GM23338 (cell line): Measurements from ENCODE around the gene LNX1. TPM values are rescaled to one million over a fixed set of nuclear protein-coding genes. Genes with fewer than 3 reads are reported as not detected.

Source experiments
- ATAC-seq: fragments of 200-7000 bp; cut with Tn5 transposase; 3 replicates; pipeline ENCODE4 v1.9.1; 2020
- DNase-seq: peaks from one replicate; pipeline ENCODE4 v3.0.0-alpha.2; 2015; ENCODE audit warnings: low spot score
- H2AFZ ChIP-seq: fragments of 200-600 bp; sonication (generic); 2 replicates; pipeline ENCODE4 v1.8.0; 2016; ENCODE audit warnings: antibody characterized with exemption, mild to moderate bottlenecking, moderate library complexity
- H3F3A ChIP-seq: fragments of 200-600 bp; sonication (generic); replicated peaks from 2 replicates; pipeline ENCODE4 v1.8.0; 2017; ENCODE audit warnings: antibody characterized with exemption, mixed run types, low read depth
- H3K27ac ChIP-seq: fragments of 200-600 bp; sonication (generic); 2 replicates; pipeline ENCODE4 v1.6.1; 2016; ENCODE audit warnings: low read depth
- H3K27me3 ChIP-seq: fragments of 200-600 bp; sonication (generic); 2 replicates; pipeline ENCODE4 v1.8.0; 2016; ENCODE audit warnings: mild to moderate bottlenecking, mixed run types, moderate library complexity; ENCODE audit not compliant: insufficient read depth
- H3K36me3 ChIP-seq: fragments of 200-600 bp; sonication (generic); 2 replicates; pipeline ENCODE4 v1.8.0; 2016; ENCODE audit warnings: mild to moderate bottlenecking; ENCODE audit not compliant: insufficient read depth
- H3K4me1 ChIP-seq: fragments of 200-600 bp; sonication (generic); 2 replicates; pipeline ENCODE4 v1.8.0; 2016; ENCODE audit warnings: mild to moderate bottlenecking, moderate library complexity; ENCODE audit not compliant: insufficient read depth
- H3K4me2 ChIP-seq: fragments of 200-600 bp; sonication (generic); 2 replicates; pipeline ENCODE4 v1.7.1; 2017; ENCODE audit warnings: mixed run types
- H3K4me3 ChIP-seq: fragments of 200-600 bp; sonication (generic); 2 replicates; pipeline ENCODE4 v1.6.1; 2016; ENCODE audit warnings: mixed run types
- H3K79me2 ChIP-seq: fragments of 200-600 bp; sonication (generic); replicated peaks from 2 replicates; pipeline ENCODE4 v1.8.0; 2017; ENCODE audit warnings: mild to moderate bottlenecking; ENCODE audit not compliant: insufficient read depth
- H3K9me2 ChIP-seq: fragments of 200-600 bp; sonication (generic); 2 replicates; pipeline ENCODE4 v1.8.0; 2017; ENCODE audit not compliant: insufficient read depth
- H4K20me1 ChIP-seq: fragments of 200-600 bp; sonication (generic); replicated peaks from 2 replicates; pipeline ENCODE4 v1.8.0; 2017; ENCODE audit warnings: mild to moderate bottlenecking; ENCODE audit not compliant: insufficient read depth
- H3K27ac Mint-ChIP-seq: 2 replicates; pipeline ENCODE4 v1.8.0; 2020; ENCODE audit warnings: inconsistent platforms, mild to moderate bottlenecking, moderate library complexity, mixed read lengths
- H3K27me3 Mint-ChIP-seq: 3 replicates; pipeline ENCODE4 v1.8.0; 2022; ENCODE audit warnings: low read depth, mild to moderate bottlenecking, moderate library complexity, mixed read lengths, inconsistent platforms; ENCODE audit not compliant: insufficient read depth, poor library complexity
- H3K36me3 Mint-ChIP-seq: 3 replicates; pipeline ENCODE4 v1.8.0; 2021; ENCODE audit warnings: low read depth, mild to moderate bottlenecking, inconsistent platforms, moderate library complexity, mixed read lengths
- H3K4me1 Mint-ChIP-seq: 3 replicates; pipeline ENCODE4 v1.8.0; 2020; ENCODE audit warnings: mild to moderate bottlenecking, inconsistent platforms, mixed read lengths
- H3K4me3 Mint-ChIP-seq: 3 replicates; pipeline ENCODE4 v1.8.0; 2021; ENCODE audit warnings: moderate library complexity, mild to moderate bottlenecking, inconsistent platforms, mixed read lengths
- H3K9me3 Mint-ChIP-seq: 3 replicates; pipeline ENCODE4 v1.8.0; 2020; ENCODE audit warnings: moderate library complexity, mild to moderate bottlenecking, inconsistent platforms, mixed read lengths
- CTCF ChIP-seq, 2 experiments: fragments of 200-600 bp in 1 of 2; sonication (generic) in 1 of 2; conservative IDR thresholded peaks; 2 replicates each; pipeline versions ENCODE4 v1.5.1 to v1.6.1; 2016 to 2017; ENCODE audit warnings: antibody characterized with exemption in 2 of 2, low read depth in 2 of 2, mild to moderate bottlenecking in 2 of 2, moderate library complexity in 1 of 2
- EZH2 ChIP-seq: fragments of 200-600 bp; sonication (generic); IDR thresholded peaks from one replicate; pipeline ENCODE4 v1.8.0; 2017; ENCODE audit warnings: antibody characterized with exemption, mild to moderate bottlenecking, low read depth; ENCODE audit not compliant: unreplicated experiment
- EZH2phosphoT487 ChIP-seq: fragments of 200-600 bp; sonication (generic); IDR thresholded peaks from one replicate; pipeline ENCODE4 v1.8.1; 2018; ENCODE audit warnings: antibody characterized with exemption; ENCODE audit not compliant: unreplicated experiment
- NANOG ChIP-seq: IDR thresholded peaks from 2 replicates; pipeline ENCODE4 v1.6.1; 2016; ENCODE audit warnings: antibody characterized with exemption, borderline replicate concordance
- POLR2AphosphoS5 ChIP-seq: IDR thresholded peaks from 2 replicates; pipeline ENCODE4 v1.6.1; 2016; ENCODE audit warnings: antibody characterized with exemption, low read depth
- REST ChIP-seq: IDR thresholded peaks from one replicate; pipeline ENCODE4 v1.6.1; 2018; ENCODE audit warnings: antibody characterized with exemption; ENCODE audit not compliant: unreplicated experiment
- ZNF114 ChIP-seq: fragments of 250-450 bp; sonication (Bioruptor Pico); IDR thresholded peaks from 2 replicates; pipeline ENCODE4 v1.5.0; 2020; ENCODE audit warnings: mild to moderate bottlenecking, moderate library complexity
- ZNF331 ChIP-seq: fragments of 250-450 bp; sonication (Bioruptor Pico); IDR thresholded peaks from 2 replicates; pipeline ENCODE4 v1.5.0; 2020; ENCODE audit warnings: low read depth, mild to moderate bottlenecking, moderate library complexity
- ZNF462 ChIP-seq: fragments of 250-450 bp; sonication (Bioruptor Pico); IDR thresholded peaks from 2 replicates; pipeline ENCODE4 v1.5.0; 2020; ENCODE audit warnings: mild to moderate bottlenecking, moderate library complexity
- polyA plus RNA-seq: library from polyadenylated mRNA; unstranded; fragments of >200 nt; fragmentation: Nextera tagmentation; extraction: Ambion mirVana; gene quantifications from 2 replicates; pipeline ENCODE4 v1.2.1, GENCODE V29; 2016
- total RNA-seq: library from RNA; depleted of rRNA; stranded (reverse); fragments of >200 nt; shearing (Covaris generic); gene quantifications from 2 replicates; pipeline ENCODE4 v1.2.3, GENCODE V29; 2014

The LNX1 gene
- total and polyA plus RNA-seq, 2 experiments from 2014 or later = 5.4 to 6.4 TPM

- Mint-ChIP-seq H3K9me3 (no peaks in the 10 kb centered on the region; the same call in 2 of the 3 replicates), H3K4me1 (peaks cover 25% of the 10 kb centered on the region), H3K27me3 (peaks cover 5% of the 10 kb centered on the region), H3K4me3 (no peak overlapping the region), H3K36me3 (no peaks in the 10 kb centered on the region; the same call in 2 of the 3 replicates), H3K27ac (no peak overlapping the region)
- TF ChIP-seq ZNF462 (CRISPR knock-in tag) = no peak
- TF ChIP-seq ZNF114 = no peak
- TF ChIP-seq EZH2phosphoT487 = no peak
- TF ChIP-seq CTCF (conservative IDR thresholded peaks at IDR 0.05; ENCODE audit: low read depth in 2 of 2) = no peak
- TF ChIP-seq ZNF331 (CRISPR knock-in tag) = no peak
- no peak for TF ChIP-seq POLR2AphosphoS5
- no peak for TF ChIP-seq REST
- TF ChIP-seq EZH2 = no peak
- no peak for TF ChIP-seq NANOG
- Histone ChIP-seq H3K9me2 (no peaks in the 10 kb centered on the region; the same call in 1 of the 2 replicates), H3K27me3 (no peaks in the 10 kb centered on the region), H3K36me3 (no peaks in the 10 kb centered on the region), H3K79me2 (no peaks in the 10 kb centered on the region), H3K4me3 (no peak overlapping the region), H4K20me1 (no peaks in the 10 kb centered on the region), H3K4me2 (no peak overlapping the region), H3K27ac (no peak overlapping the region), H3K4me1 (peaks cover 10% of the 10 kb centered on the region), H2AFZ (no peak overlapping the region), H3F3A (no peaks in the 10 kb centered on the region)
- DNase-seq (no peak), ATAC-seq (no peak)
These were observed 96.4 kb downstream of the LNX1 start for GRCh38 chr4:53494851-53495250.
